Fibroblast of pulmonary artery (primary cell): Measurements from ENCODE around the gene TMEM8B.

Source experiments
- DNase-seq: peaks from one replicate; pipeline ENCODE4 v3.0.0-alpha.2; 2010; ENCODE audit warnings: low read depth
- H3K4me3 ChIP-seq: replicated peaks from 2 replicates; pipeline ENCODE4 v1.5.1; 2011; ENCODE audit warnings: low read depth, mild to moderate bottlenecking, control low read depth, low read length, moderate library complexity
- TF ChIP-seq, protein P1 (sequence below): IDR thresholded peaks from 2 replicates; pipeline ENCODE4 v1.5.1; 2011; ENCODE audit warnings: mild to moderate bottlenecking, control low read depth, low read length, inconsistent platforms; ENCODE audit errors: missing control alignments

The TMEM8B gene

DNA sequence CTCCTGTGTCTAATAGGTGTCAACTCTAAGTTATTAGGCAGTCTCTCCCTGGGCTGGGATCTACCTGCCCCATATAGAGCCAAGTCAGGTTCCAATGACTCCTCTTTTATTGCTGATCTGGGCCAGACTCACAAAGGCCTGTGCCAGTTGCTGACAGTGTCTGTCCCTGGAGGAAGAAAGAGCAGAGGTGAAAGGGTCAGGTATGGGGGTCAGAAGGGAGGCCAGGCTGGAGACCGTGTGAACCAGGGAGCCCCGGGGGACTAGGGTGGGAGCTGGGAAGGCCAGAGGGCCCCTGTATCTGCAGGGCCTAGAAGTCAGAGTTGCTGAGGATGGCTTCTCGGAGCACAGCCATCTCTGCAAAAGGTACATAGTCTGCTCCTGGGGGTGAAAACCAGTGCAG is 10.7 kb upstream of the TMEM8B start:
- TF ChIP-seq, protein P1, sequence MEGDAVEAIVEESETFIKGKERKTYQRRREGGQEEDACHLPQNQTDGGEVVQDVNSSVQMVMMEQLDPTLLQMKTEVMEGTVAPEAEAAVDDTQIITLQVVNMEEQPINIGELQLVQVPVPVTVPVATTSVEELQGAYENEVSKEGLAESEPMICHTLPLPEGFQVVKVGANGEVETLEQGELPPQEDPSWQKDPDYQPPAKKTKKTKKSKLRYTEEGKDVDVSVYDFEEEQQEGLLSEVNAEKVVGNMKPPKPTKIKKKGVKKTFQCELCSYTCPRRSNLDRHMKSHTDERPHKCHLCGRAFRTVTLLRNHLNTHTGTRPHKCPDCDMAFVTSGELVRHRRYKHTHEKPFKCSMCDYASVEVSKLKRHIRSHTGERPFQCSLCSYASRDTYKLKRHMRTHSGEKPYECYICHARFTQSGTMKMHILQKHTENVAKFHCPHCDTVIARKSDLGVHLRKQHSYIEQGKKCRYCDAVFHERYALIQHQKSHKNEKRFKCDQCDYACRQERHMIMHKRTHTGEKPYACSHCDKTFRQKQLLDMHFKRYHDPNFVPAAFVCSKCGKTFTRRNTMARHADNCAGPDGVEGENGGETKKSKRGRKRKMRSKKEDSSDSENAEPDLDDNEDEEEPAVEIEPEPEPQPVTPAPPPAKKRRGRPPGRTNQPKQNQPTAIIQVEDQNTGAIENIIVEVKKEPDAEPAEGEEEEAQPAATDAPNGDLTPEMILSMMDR, result no peak
- no peak for DNase-seq
- H3K4me3 ChIP-seq, result no peak overlapping the region

DNA sequence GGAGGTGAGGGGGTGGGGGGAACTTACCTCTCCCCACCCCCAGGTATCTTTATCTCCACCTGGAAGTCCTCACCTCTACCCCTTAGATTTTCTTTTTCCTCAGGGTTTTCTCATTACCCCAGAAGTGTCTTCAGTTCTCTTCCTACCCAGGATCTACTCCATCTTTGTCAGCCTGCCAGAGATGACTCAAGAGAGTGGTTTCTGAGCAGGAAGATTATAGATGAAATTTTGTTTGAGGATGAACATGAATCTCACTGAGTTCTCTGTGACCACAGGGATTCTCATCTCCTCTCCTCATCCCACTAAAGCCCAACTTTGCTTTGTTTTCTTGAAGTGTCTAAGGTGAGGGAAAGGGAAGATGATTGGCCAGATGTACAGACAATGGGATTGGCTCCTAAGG is 9.0 kb upstream of the TMEM8B start:
- TF ChIP-seq, protein P1, result no peak
- DNase-seq, result peak; percentile 60
- no peak overlapping the region for H3K4me3 ChIP-seq

DNA sequence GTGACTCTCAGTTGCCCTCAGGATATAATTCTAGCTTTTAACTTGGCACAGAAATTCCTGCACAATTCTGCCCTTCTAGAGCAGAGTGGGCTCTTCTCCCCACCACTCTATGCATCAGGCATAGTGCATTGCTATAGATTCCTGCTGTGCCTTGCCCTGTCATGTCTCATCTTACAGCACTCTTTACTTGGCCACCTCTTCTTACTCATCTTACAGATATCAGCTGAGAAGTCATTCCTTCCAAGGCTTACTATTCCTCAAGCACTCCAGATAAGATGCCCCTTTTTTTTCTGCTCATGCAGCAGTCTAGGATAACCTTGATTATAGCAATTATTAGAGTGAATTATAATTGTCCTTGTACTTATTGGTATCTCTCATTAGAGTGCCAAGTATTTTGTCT is 6.1 kb upstream of the TMEM8B start:
- no peak for DNase-seq
- TF ChIP-seq, protein P1, result no peak
- no peak overlapping the region for H3K4me3 ChIP-seq

DNA sequence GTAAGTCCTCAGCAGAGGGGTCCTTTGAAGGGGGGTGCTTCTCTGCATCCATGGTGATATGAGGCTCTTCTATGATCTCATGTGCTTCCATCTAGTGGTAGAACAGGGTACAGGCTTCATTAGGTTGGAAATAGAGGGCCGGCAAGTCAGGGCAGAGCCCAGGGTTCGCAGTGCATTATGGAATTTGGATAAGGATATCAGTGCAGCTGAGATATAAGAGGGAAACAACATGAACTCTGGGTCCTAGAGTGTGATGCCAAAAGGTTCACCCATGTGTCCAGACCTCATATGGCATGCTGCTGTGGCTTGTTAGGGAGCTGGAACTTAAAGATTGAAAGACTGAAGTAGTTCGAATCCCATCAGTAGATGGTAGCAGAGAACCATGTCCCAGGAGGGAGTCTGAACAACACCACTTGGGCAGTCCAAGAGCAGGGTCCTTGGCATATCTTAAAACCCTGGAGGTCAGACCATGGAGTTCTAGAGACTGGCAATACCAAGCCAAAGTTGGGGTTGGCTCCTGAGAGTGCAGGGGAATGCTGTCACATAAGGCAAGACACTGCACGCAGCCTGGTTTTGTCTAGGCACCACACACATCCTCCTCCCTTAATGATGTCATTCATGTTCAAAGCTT is 2.8 kb upstream of the TMEM8B start:
- TF ChIP-seq, protein P1, result peak; percentile 81
- DNase-seq, result peak; percentile 83
- H3K4me3 ChIP-seq, result no peak overlapping the region

DNA sequence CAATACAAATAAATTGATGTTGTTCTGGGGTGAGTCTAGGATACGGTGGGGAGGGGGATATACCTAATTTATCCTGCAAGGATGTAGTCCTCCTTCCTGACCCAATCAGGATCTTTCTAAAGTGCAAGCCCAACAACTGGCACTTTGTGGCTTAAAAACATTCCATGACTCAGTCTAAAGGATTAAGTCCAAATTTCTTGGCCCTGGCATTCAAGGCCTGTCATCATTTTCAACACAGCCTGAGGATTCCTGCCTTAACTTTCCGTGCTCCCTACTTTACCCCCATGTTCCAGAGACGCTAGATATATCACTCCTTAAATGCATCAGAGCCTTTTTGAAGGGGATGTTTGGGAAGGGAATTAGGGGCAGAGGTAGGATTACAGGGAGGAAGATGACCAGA is 1.5 kb upstream of the TMEM8B start:
- no peak overlapping the region for H3K4me3 ChIP-seq
- DNase-seq, result peak; percentile 39
- TF ChIP-seq, protein P1, result no peak

DNA sequence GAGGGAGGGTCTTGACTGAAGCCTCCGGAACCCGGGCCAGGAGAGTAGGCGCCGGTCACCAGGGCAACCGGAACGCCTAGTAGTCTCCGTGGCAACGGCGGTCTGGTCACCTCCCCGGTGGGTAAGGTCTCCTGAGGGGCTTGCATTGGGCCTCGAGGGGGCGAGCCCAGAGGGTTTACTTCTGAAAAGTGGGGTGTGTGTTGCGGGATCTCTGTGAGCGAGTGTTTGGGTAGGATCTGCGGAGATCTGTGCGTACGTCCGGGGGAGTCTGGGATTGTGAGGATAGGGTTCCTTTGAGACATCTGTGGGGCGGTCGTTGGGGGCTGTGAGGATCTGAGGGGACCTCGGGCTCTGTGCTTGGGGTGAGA is 328 bp upstream of the TMEM8B start, which contains the start of gene FAM221B:
Gene FAM221B, minus strand, starts transcription at position 17 of the 368 bp plus-strand sequence. CDS start 2,571 bp downstream, outside the sequence.
- H3K4me3 ChIP-seq, result peak within 1 kb of the TSS; percentile 75
- no peak for DNase-seq
- TF ChIP-seq, protein P1, result no peak

DNA sequence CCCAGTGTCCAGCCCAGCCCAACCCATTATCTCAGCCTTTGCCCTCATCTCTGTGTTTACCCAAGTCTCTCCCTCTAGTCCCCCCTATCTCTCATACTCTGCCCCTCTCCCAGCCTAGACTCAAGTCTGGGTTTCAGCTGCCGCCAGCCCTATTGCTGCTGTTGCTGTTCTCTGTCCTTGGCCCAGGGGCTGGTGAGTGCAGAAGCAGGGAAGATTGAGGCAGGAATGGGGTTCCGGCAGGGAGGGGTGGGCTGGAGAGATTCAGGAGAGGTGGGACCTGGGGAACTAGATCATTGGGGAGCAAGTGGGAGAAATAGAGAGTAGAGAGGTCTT is 702 bp downstream of the TMEM8B start:
- no peak for DNase-seq
- TF ChIP-seq, protein P1, result no peak
- peak overlapping the region; percentile 75 for H3K4me3 ChIP-seq
